Dedifferentiated amniotic fluid mesenchymal stem cell (primary cell): ENCODE results near the gene SCN1B.
A peak's percentile ranks its signal among the peaks of the same experiment; 100 is the strongest.

Experiments used
- DNase-seq: peaks from one replicate; pipeline ENCODE4 v3.0.0-alpha.2; 2016; ENCODE audit errors: extremely low spot score

The SCN1B gene

GRCh38 chr19:35074426-35075201 lies 44.3 kb downstream of the SCN1B start:
- DNase-seq, result no peak

GRCh38 chr19:35075202-35076025 lies 45.1 kb downstream of the SCN1B start:
- DNase-seq, result no peak

GRCh38 chr19:35076026-35076370 lies 45.7 kb downstream of the SCN1B start:
- no peak for DNase-seq

GRCh38 chr19:35076657-35077056 lies 46.4 kb downstream of the SCN1B start:
- no peak for DNase-seq

GRCh38 chr19:35077411-35078223 lies 47.3 kb downstream of the SCN1B start:
- DNase-seq, result no peak

GRCh38 chr19:35079826-35080225 lies 49.6 kb downstream of the SCN1B start:
- DNase-seq, result no peak

GRCh38 chr19:35080613-35081170 lies 50.4 kb downstream of the SCN1B start:
- no peak for DNase-seq

- DNase-seq, result no peak
Measured at GRCh38 chr19:35081201-35081600, 50.9 kb downstream of the SCN1B start.

- no peak for DNase-seq
Measured at GRCh38 chr19:35083691-35084508, 53.6 kb downstream of the SCN1B start.

GRCh38 chr19:35084509-35084762 lies 54.2 kb downstream of the SCN1B start:
- no peak for DNase-seq

- no peak for DNase-seq
Measured at GRCh38 chr19:35085947-35086346, 55.7 kb downstream of the SCN1B start.

GRCh38 chr19:35086455-35086854 lies 56.2 kb downstream of the SCN1B start:
- DNase-seq, result no peak

- no peak for DNase-seq
Measured at GRCh38 chr19:35087393-35087792, 57.1 kb downstream of the SCN1B start.

- peak; percentile 65 for DNase-seq
Measured at GRCh38 chr19:35088131-35088913, 58.1 kb downstream of the SCN1B start.

- DNase-seq, result no peak
Measured at GRCh38 chr19:35089554-35089953, 59.3 kb downstream of the SCN1B start.
